HG02884 (cell line): Measurements from ENCODE around the gene ACAA1.
"Not testable (repeated sequence)": the region's sequence is repeated elsewhere in the genome, so short reads cannot be mapped to it uniquely, and the experiment has no call there.

ENCODE experiments used
- ATAC-seq: cut with Tn5 transposase; IDR thresholded peaks from one replicate; pipeline ENCODE4 v1.9.1; 2021; ENCODE audit warnings: mild to moderate bottlenecking, moderate library complexity; ENCODE audit not compliant: unreplicated experiment

ACAA1 gene

GRCh38 chr3:38083871-38084333 lies 53.0 kb downstream of the ACAA1 start:
- ATAC-seq = no peak

DNA sequence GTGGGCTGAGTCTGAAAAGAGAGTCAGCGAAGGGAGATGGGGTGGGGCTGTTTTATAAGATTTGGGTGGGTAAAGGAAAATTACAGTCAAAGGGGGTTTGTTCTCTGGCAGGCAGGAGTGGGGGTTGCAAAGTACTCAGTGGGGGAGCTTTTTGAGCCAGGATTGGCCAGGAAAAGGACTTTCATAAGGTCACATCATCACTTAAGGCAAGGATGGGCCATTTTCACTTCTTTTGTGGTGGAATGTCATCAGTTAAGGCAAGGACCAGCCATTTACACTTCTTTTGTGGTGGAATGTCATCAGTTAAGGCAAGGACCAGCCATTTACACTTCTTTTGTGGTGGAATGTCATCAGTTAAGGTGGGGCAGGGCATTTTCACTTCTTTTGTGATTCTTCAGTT lies 53.7 kb downstream of the ACAA1 start:
- ATAC-seq = not testable (repeated sequence)

- not testable (repeated sequence) for ATAC-seq
Observed at GRCh38 chr3:38082296-38082695, 54.6 kb downstream of the ACAA1 start.

DNA sequence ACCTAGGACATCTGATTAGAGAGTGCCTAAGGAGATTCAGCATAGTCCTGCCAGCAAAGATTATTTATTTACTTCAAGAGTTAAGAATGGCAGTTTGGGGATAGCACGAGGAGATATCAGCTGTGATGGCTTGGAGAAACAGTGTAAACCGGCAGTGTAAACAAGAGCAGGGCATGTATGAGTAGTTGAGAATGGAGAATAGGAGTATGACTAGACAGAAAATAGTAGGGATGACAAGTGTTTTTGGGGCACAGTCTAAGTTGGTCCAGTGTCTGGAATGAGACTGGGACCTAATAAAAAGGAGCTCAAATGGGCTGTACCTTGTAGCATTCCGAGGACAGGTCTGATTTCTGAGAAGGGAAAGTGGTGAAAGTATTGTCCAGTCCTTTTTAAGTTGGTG lies 59.9 kb downstream of the ACAA1 start:
- ATAC-seq = not testable (repeated sequence)
